GM23338 (cell line): ENCODE results near the gene ATXN2. TPM values are rescaled to one million over a fixed set of nuclear protein-coding genes. Genes with fewer than 3 reads are reported as not detected.

ENCODE experiments used
- ATAC-seq: fragments of 200-7000 bp; cut with Tn5 transposase; 3 replicates; pipeline ENCODE4 v1.9.1; 2020
- DNase-seq: peaks from one replicate; pipeline ENCODE4 v3.0.0-alpha.2; 2015; ENCODE audit warnings: low spot score
- H2AFZ ChIP-seq: fragments of 200-600 bp; sonication (generic); 2 replicates; pipeline ENCODE4 v1.8.0; 2016; ENCODE audit warnings: antibody characterized with exemption, mild to moderate bottlenecking, moderate library complexity
- H3F3A ChIP-seq: fragments of 200-600 bp; sonication (generic); replicated peaks from 2 replicates; pipeline ENCODE4 v1.8.0; 2017; ENCODE audit warnings: antibody characterized with exemption, mixed run types, low read depth
- H3K27ac ChIP-seq: fragments of 200-600 bp; sonication (generic); 2 replicates; pipeline ENCODE4 v1.6.1; 2016; ENCODE audit warnings: low read depth
- H3K27me3 ChIP-seq: fragments of 200-600 bp; sonication (generic); 2 replicates; pipeline ENCODE4 v1.8.0; 2016; ENCODE audit warnings: mild to moderate bottlenecking, mixed run types, moderate library complexity; ENCODE audit not compliant: insufficient read depth
- H3K36me3 ChIP-seq: fragments of 200-600 bp; sonication (generic); 2 replicates; pipeline ENCODE4 v1.8.0; 2016; ENCODE audit warnings: mild to moderate bottlenecking; ENCODE audit not compliant: insufficient read depth
- H3K4me1 ChIP-seq: fragments of 200-600 bp; sonication (generic); 2 replicates; pipeline ENCODE4 v1.8.0; 2016; ENCODE audit warnings: mild to moderate bottlenecking, moderate library complexity; ENCODE audit not compliant: insufficient read depth
- H3K4me2 ChIP-seq: fragments of 200-600 bp; sonication (generic); 2 replicates; pipeline ENCODE4 v1.7.1; 2017; ENCODE audit warnings: mixed run types
- H3K4me3 ChIP-seq: fragments of 200-600 bp; sonication (generic); 2 replicates; pipeline ENCODE4 v1.6.1; 2016; ENCODE audit warnings: mixed run types
- H3K79me2 ChIP-seq: fragments of 200-600 bp; sonication (generic); replicated peaks from 2 replicates; pipeline ENCODE4 v1.8.0; 2017; ENCODE audit warnings: mild to moderate bottlenecking; ENCODE audit not compliant: insufficient read depth
- H3K9me2 ChIP-seq: fragments of 200-600 bp; sonication (generic); 2 replicates; pipeline ENCODE4 v1.8.0; 2017; ENCODE audit not compliant: insufficient read depth
- H4K20me1 ChIP-seq: fragments of 200-600 bp; sonication (generic); replicated peaks from 2 replicates; pipeline ENCODE4 v1.8.0; 2017; ENCODE audit warnings: mild to moderate bottlenecking; ENCODE audit not compliant: insufficient read depth
- H3K27ac Mint-ChIP-seq: 2 replicates; pipeline ENCODE4 v1.8.0; 2020; ENCODE audit warnings: inconsistent platforms, mild to moderate bottlenecking, moderate library complexity, mixed read lengths
- H3K27me3 Mint-ChIP-seq: 3 replicates; pipeline ENCODE4 v1.8.0; 2022; ENCODE audit warnings: low read depth, mild to moderate bottlenecking, moderate library complexity, mixed read lengths, inconsistent platforms; ENCODE audit not compliant: insufficient read depth, poor library complexity
- H3K36me3 Mint-ChIP-seq: 3 replicates; pipeline ENCODE4 v1.8.0; 2021; ENCODE audit warnings: low read depth, mild to moderate bottlenecking, inconsistent platforms, moderate library complexity, mixed read lengths
- H3K4me1 Mint-ChIP-seq: 3 replicates; pipeline ENCODE4 v1.8.0; 2020; ENCODE audit warnings: mild to moderate bottlenecking, inconsistent platforms, mixed read lengths
- H3K4me3 Mint-ChIP-seq: 3 replicates; pipeline ENCODE4 v1.8.0; 2021; ENCODE audit warnings: moderate library complexity, mild to moderate bottlenecking, inconsistent platforms, mixed read lengths
- H3K9me3 Mint-ChIP-seq: 3 replicates; pipeline ENCODE4 v1.8.0; 2020; ENCODE audit warnings: moderate library complexity, mild to moderate bottlenecking, inconsistent platforms, mixed read lengths
- CREB1 ChIP-seq: fragments of 250-450 bp; sonication (Bioruptor Pico); IDR thresholded peaks from 2 replicates; pipeline ENCODE4 v1.5.0; 2020; ENCODE audit warnings: low read depth, mild to moderate bottlenecking, moderate library complexity
- EZH2 ChIP-seq: fragments of 200-600 bp; sonication (generic); IDR thresholded peaks from one replicate; pipeline ENCODE4 v1.8.0; 2017; ENCODE audit warnings: antibody characterized with exemption, mild to moderate bottlenecking, low read depth; ENCODE audit not compliant: unreplicated experiment
- EZH2phosphoT487 ChIP-seq: fragments of 200-600 bp; sonication (generic); IDR thresholded peaks from one replicate; pipeline ENCODE4 v1.8.1; 2018; ENCODE audit warnings: antibody characterized with exemption; ENCODE audit not compliant: unreplicated experiment
- JUNB ChIP-seq: IDR thresholded peaks from one replicate; pipeline ENCODE4 v1.6.1; 2016; ENCODE audit warnings: antibody characterized with exemption; ENCODE audit not compliant: unreplicated experiment
- NANOG ChIP-seq: IDR thresholded peaks from 2 replicates; pipeline ENCODE4 v1.6.1; 2016; ENCODE audit warnings: antibody characterized with exemption, borderline replicate concordance
- POLR2AphosphoS5 ChIP-seq: IDR thresholded peaks from 2 replicates; pipeline ENCODE4 v1.6.1; 2016; ENCODE audit warnings: antibody characterized with exemption, low read depth
- REST ChIP-seq: IDR thresholded peaks from one replicate; pipeline ENCODE4 v1.6.1; 2018; ENCODE audit warnings: antibody characterized with exemption; ENCODE audit not compliant: unreplicated experiment
- STAT1 ChIP-seq: IDR thresholded peaks from one replicate; pipeline ENCODE4 v1.6.1; 2016; ENCODE audit warnings: antibody characterized with exemption; ENCODE audit not compliant: unreplicated experiment
- ZNF114 ChIP-seq: fragments of 250-450 bp; sonication (Bioruptor Pico); IDR thresholded peaks from 2 replicates; pipeline ENCODE4 v1.5.0; 2020; ENCODE audit warnings: mild to moderate bottlenecking, moderate library complexity
- ZNF331 ChIP-seq: fragments of 250-450 bp; sonication (Bioruptor Pico); IDR thresholded peaks from 2 replicates; pipeline ENCODE4 v1.5.0; 2020; ENCODE audit warnings: low read depth, mild to moderate bottlenecking, moderate library complexity
- polyA plus RNA-seq: library from polyadenylated mRNA; unstranded; fragments of >200 nt; fragmentation: Nextera tagmentation; extraction: Ambion mirVana; gene quantifications from 2 replicates; pipeline ENCODE4 v1.2.1, GENCODE V29; 2016
- total RNA-seq: library from RNA; depleted of rRNA; stranded (reverse); fragments of >200 nt; shearing (Covaris generic); gene quantifications from 2 replicates; pipeline ENCODE4 v1.2.3, GENCODE V29; 2014
- TF ChIP-seq, protein P1 (sequence below): IDR thresholded peaks from 2 replicates; pipeline ENCODE4 v1.6.1; 2016; ENCODE audit warnings: antibody characterized with exemption
- TF ChIP-seq, protein P2 (sequence below), 2 experiments: fragments of 200-600 bp in 1 of 2; sonication (generic) in 1 of 2; conservative IDR thresholded peaks; 2 replicates each; pipeline versions ENCODE4 v1.5.1 to v1.6.1; 2016 to 2017; ENCODE audit warnings: antibody characterized with exemption in 2 of 2, low read depth in 2 of 2, mild to moderate bottlenecking in 2 of 2, moderate library complexity in 1 of 2

The ATXN2 gene
- total and polyA plus RNA-seq, 2 experiments from 2014 or later, result 44.8 to 59.5 TPM

DNA sequence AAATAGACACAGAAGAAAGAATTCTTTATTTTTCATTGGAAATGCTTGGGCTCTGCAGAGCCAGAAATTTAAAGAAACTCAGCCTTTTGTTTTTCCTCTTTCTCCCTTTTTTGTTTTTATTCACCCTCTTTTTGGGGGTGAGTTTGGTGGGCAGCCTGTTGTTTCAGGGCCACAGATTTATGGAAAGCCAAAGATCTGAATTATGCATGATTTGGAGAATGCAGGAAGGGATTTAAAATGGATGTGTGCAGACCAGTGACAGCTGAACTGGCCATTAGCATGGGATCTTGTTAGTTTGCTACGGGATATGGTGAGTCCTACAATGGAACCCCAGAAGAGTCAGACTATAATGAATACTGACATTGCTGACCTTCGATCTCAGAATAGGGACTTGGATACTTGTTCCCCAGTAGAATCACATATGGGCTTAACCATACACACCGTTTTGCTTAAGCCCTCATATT lies 7.7 kb upstream of the ATXN2 start (continued):
- TF ChIP-seq REST (no peak), NANOG (no peak), EZH2 (no peak), CREB1 (CRISPR knock-in tag) (no peak), ZNF331 (CRISPR knock-in tag) (no peak), EZH2phosphoT487 (no peak), ZNF114 (CRISPR knock-in tag) (no peak), JUNB (no peak)
- TF ChIP-seq, protein P1, sequence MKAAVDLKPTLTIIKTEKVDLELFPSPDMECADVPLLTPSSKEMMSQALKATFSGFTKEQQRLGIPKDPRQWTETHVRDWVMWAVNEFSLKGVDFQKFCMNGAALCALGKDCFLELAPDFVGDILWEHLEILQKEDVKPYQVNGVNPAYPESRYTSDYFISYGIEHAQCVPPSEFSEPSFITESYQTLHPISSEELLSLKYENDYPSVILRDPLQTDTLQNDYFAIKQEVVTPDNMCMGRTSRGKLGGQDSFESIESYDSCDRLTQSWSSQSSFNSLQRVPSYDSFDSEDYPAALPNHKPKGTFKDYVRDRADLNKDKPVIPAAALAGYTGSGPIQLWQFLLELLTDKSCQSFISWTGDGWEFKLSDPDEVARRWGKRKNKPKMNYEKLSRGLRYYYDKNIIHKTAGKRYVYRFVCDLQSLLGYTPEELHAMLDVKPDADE, result no peak

DNA sequence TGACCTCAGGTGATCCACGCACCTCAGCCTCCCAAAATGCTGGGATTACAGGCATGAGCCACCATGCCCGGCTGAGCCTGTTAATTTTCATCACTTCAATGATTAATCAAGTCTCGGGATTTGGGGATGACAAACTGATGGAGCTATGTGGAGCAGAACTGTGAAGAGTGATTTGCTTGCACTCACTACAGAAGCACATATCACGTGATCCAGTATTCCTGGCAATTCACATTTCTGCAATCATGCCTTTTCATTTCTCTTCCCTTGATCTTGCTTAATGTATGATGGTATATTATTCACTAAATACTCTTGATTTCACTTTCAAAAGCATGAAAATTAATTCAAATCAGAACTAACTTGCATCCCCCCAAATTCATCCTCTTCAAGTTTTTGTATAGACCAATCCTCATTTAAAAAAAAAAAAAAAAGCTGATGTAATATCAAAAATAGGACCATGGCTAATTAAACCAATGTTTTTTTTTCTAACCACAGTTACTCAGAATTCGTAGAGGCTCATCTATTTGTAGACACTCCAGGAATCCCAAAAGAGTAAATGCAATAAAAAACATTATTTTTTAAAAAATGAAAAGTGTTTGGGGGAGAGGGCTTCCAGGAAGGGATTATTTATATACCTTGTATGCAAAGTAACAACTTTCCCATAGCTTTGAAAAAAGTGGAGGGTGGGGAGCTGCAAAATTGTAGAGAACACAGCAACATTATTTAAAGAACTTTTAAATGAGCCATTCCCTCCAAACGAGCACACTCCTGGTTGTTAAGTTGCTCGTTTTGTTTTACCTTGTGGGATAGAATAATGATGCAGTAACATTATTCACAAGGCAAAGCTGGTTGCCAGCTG lies 7.0 kb upstream of the ATXN2 start:
- H3K4me1 Mint-ChIP-seq, result peaks cover 2% of the 10 kb centered on the region; the same call in 1 of the 3 replicates
- ATAC-seq, result no peak
- H3K4me3 ChIP-seq, result no peak overlapping the region
- TF ChIP-seq STAT1, result no peak
- TF ChIP-seq, protein P2, sequence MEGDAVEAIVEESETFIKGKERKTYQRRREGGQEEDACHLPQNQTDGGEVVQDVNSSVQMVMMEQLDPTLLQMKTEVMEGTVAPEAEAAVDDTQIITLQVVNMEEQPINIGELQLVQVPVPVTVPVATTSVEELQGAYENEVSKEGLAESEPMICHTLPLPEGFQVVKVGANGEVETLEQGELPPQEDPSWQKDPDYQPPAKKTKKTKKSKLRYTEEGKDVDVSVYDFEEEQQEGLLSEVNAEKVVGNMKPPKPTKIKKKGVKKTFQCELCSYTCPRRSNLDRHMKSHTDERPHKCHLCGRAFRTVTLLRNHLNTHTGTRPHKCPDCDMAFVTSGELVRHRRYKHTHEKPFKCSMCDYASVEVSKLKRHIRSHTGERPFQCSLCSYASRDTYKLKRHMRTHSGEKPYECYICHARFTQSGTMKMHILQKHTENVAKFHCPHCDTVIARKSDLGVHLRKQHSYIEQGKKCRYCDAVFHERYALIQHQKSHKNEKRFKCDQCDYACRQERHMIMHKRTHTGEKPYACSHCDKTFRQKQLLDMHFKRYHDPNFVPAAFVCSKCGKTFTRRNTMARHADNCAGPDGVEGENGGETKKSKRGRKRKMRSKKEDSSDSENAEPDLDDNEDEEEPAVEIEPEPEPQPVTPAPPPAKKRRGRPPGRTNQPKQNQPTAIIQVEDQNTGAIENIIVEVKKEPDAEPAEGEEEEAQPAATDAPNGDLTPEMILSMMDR (conservative IDR thresholded peaks at IDR 0.05; ENCODE audit: low read depth in 2 of 2), result no peak
- no peak for TF ChIP-seq ZNF114 (CRISPR knock-in tag)
- TF ChIP-seq, protein P1, result no peak
- TF ChIP-seq POLR2AphosphoS5, result no peak
- no peak for TF ChIP-seq NANOG
- no peak for TF ChIP-seq JUNB
- TF ChIP-seq ZNF331 (CRISPR knock-in tag), result no peak
- TF ChIP-seq EZH2, result no peak
- no peak for TF ChIP-seq CREB1 (CRISPR knock-in tag)
- TF ChIP-seq REST, result no peak
- no peak for TF ChIP-seq EZH2phosphoT487

More for the DNA sequence above, 7.0 kb upstream of the ATXN2 start:
- Histone ChIP-seq H3F3A (no peaks in the 10 kb centered on the region), H3K36me3 (no peaks in the 10 kb centered on the region), H2AFZ (no peak overlapping the region), H3K4me2 (no peak overlapping the region), H3K9me2 (no peaks in the 10 kb centered on the region), H3K4me1 (no peaks in the 10 kb centered on the region), H3K79me2 (no peaks in the 10 kb centered on the region), H4K20me1 (no peaks in the 10 kb centered on the region), H3K27me3 (no peaks in the 10 kb centered on the region), H3K27ac (no peak overlapping the region)
- no peak overlapping the region for H3K4me3 Mint-ChIP-seq
- peaks cover 5% of the 10 kb centered on the region; the same call in 1 of the 3 replicates for H3K36me3 Mint-ChIP-seq
- DNase-seq, result no peak
- H3K27ac Mint-ChIP-seq, result no peak overlapping the region
- H3K27me3 Mint-ChIP-seq, result peaks cover 3% of the 10 kb centered on the region
- 0 out of 3 replicates have a peak, but pooled peaks cover 3% of the 10 kb centered on the region for H3K9me3 Mint-ChIP-seq
